AG10803 (cell line): ENCODE results near the gene GABRG3.

Source experiments
- DNase-seq: peaks from one replicate; pipeline ENCODE4 v3.0.0; 2010; ENCODE audit warnings: low read depth
- H3K4me3 ChIP-seq: 2 replicates; pipeline ENCODE4 v1.5.1; 2011; ENCODE audit warnings: mild to moderate bottlenecking, low read length, control low read depth
- CTCF ChIP-seq: conservative IDR thresholded peaks from 2 replicates; pipeline ENCODE4 v1.5.1; 2011; ENCODE audit warnings: mild to moderate bottlenecking, low read length, control low read depth, inconsistent platforms

The GABRG3 gene

GRCh38 chr15:27059610-27060202 is 88.7 kb downstream of the GABRG3 start:
- H3K4me3 ChIP-seq = no peak overlapping the region
- TF ChIP-seq CTCF = peak; percentile 61
- DNase-seq = peak; percentile 37

- no peak overlapping the region for H3K4me3 ChIP-seq
- no peak for TF ChIP-seq CTCF
- DNase-seq = no peak
Measured at GRCh38 chr15:27061739-27062138, 90.8 kb downstream of the GABRG3 start.

DNA sequence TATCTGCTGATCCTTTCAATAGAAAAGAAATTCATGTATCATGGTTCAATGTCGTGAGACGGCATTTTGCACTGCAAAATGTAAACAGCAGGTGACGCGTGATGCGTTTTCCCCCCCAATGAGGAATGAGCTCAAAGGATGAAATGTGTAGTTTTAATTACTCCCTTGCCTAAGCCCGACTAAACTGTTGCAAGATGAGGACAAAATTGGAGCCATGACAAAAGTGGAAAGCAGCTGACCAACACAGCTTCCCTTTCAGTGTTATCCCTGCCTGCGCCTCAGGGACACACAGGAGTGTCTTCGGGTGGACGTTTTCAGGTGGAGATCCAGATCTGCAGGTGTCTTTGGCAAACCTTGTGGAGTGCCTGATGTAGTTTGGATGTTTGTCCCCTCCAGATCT is 92.0 kb downstream of the GABRG3 start:
- no peak overlapping the region for H3K4me3 ChIP-seq
- no peak for TF ChIP-seq CTCF
- no peak for DNase-seq

DNA sequence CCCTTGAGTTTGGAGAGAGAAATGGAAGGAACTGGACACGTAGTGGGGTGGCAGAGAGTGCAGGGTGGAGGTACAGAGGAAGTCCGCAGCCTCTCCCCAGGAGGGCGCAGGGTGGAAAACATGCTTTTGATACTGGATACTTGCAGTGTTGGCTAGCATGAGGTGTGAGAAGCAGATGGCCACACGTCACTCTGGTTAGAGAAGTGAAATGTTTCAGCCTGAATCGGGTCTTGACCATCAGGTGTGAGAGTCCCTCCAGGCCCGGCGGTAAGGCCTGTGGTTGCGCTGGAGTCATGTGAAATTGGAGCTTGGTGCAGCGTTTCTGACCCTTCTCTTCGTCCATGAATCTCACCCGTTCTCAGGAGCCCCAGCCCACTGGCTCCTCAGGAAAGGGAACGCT is 93.1 kb downstream of the GABRG3 start:
- no peak for TF ChIP-seq CTCF
- no peak for DNase-seq

GRCh38 chr15:27065151-27065550 is 94.2 kb downstream of the GABRG3 start:
- no peak overlapping the region for H3K4me3 ChIP-seq
- DNase-seq = no peak
- no peak for TF ChIP-seq CTCF

More for the DNA sequence above, 93.1 kb downstream of the GABRG3 start:
- no peak overlapping the region for H3K4me3 ChIP-seq

GRCh38 chr15:27065785-27066184 is 94.8 kb downstream of the GABRG3 start:
- DNase-seq = no peak
- H3K4me3 ChIP-seq = no peak overlapping the region
- TF ChIP-seq CTCF = no peak

- TF ChIP-seq CTCF = no peak
- no peak for DNase-seq
- no peak overlapping the region for H3K4me3 ChIP-seq
Measured at GRCh38 chr15:27066446-27066845, 95.5 kb downstream of the GABRG3 start.
